ENCODE measurements around the gene CITED4. TPM values are rescaled to one million over a fixed set of nuclear protein-coding genes. Genes with fewer than 3 reads are reported as not detected.

Gene CITED4
- polyA plus RNA-seq, 2 donors = 11.7 to 21.8 TPM

DNA sequence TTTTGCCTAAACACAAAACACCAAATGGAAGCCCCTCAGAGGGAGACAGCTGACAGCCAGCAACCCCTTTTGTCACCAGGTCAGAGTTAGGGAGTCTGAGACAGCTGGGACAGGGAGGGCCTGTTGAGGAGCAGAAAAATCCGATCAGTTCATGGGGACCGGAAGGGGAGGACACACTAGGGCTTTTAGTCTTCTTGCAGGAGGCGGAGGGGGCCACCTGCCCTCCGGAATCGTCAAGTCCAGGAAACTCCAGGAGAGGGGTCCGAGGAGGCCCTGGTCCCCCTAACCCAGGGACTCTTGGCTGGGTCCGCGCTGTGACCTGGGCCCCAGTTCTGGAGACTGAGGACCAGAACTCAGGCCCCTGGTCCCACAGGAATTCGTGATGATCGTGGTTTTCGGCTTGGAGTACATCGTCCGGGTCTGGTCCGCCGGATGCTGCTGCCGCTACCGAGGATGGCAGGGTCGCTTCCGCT is 44.3 kb downstream of the CITED4 start:
- Histone ChIP-seq H3K27me3 (ENCODE audit: control insufficient read depth in 1 of 2, insufficient read depth in 2 of 2, low read length in 2 of 2) (no peaks in the 10 kb centered on the region), H3K4me3 (ENCODE audit: low read depth in 1 of 2, low read length in 2 of 2) (peak overlapping the region in 1 of 2 donors; percentile 37), H3K9me3 (ENCODE audit: control insufficient read depth in 2 of 2, insufficient read depth in 1 of 2, low read depth in 1 of 2, low read length in 1 of 2) (no peaks in the 10 kb centered on the region), H3K36me3 (ENCODE audit: control insufficient read depth in 2 of 2, insufficient read depth in 2 of 2, low read length in 1 of 2) (no peaks in the 10 kb centered on the region), H3K4me1 (ENCODE audit: control insufficient read depth in 2 of 2, insufficient read depth in 2 of 2, low read length in 1 of 2) (peaks cover 2 to 5% of the 10 kb centered on the region in 2 donors), H3K27ac (ENCODE audit: low read depth in 2 of 2, low read length in 1 of 2) (no peak overlapping the region)
- WGBS, 2 donors = 50 to 73% methylated on average over 19 of the region's 19 CpGs

DNA sequence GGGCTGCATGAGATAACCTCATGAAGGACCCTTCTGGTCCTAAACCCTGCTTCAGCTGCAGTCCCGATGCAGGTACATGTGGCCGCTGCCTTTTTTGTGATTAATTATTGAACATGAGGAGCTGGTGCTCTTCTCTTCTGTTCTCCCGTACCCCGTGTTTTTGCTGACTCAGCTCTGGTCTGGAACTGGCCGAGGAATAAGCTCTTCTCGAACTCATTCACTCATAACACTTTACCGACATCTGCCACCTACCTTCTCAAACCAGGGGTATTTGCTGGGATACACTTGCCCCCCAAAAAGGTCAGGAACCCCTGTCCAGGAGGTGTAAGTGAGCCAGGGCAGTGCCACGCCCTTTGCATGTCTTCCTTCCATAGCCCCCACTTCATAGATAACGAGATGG is 46.7 kb downstream of the CITED4 start:
- Histone ChIP-seq H3K27me3 (ENCODE audit: control insufficient read depth in 1 of 2, insufficient read depth in 2 of 2, low read length in 2 of 2) (no peaks in the 10 kb centered on the region), H3K36me3 (ENCODE audit: control insufficient read depth in 2 of 2, insufficient read depth in 2 of 2, low read length in 1 of 2) (no peaks in the 10 kb centered on the region)
- WGBS, 2 donors = 67 to 70% methylated on average over 9 of the region's 9 CpGs

More for the DNA sequence above, 46.7 kb downstream of the CITED4 start:
- H3K27ac ChIP-seq (ENCODE audit: low read depth in 2 of 2, low read length in 1 of 2) = no peak overlapping the region
- no peaks in the 10 kb centered on the region for H3K9me3 ChIP-seq (ENCODE audit: control insufficient read depth in 2 of 2, insufficient read depth in 1 of 2, low read depth in 1 of 2, low read length in 1 of 2)
- peaks cover 0 to 5% of the 10 kb centered on the region in 2 donors for H3K4me1 ChIP-seq (ENCODE audit: control insufficient read depth in 2 of 2, insufficient read depth in 2 of 2, low read length in 1 of 2)
- no peak overlapping the region for H3K4me3 ChIP-seq (ENCODE audit: low read depth in 1 of 2, low read length in 2 of 2)

Other genes with a start within 250 kb of the CITED4 start
- gene RIMS3, start 196.7 kb downstream of the CITED4 start, polyA plus RNA-seq = under 1 TPM; 0.35 to 0.56 TPM
- gene NFYC, start 170.7 kb downstream of the CITED4 start, polyA plus RNA-seq = 10 to 100 TPM; 24.8 to 37.2 TPM
- gene KCNQ4, start 78.6 kb downstream of the CITED4 start, polyA plus RNA-seq = 1 to 10 TPM; 1.4 to 1.9 TPM
- 10 to 100 TPM; 10.8 to 17.7 TPM for gene CTPS1, start 117.3 kb upstream of the CITED4 start, polyA plus RNA-seq
- under 1 TPM; 0.08 to 0.16 TPM for gene SLFNL1, start 159.4 kb upstream of the CITED4 start, polyA plus RNA-seq

Measured in esophagus (tissue), 2 donors.